ENCODE measurements around the gene ARMH3.

- TF ChIP-seq, protein P1, sequence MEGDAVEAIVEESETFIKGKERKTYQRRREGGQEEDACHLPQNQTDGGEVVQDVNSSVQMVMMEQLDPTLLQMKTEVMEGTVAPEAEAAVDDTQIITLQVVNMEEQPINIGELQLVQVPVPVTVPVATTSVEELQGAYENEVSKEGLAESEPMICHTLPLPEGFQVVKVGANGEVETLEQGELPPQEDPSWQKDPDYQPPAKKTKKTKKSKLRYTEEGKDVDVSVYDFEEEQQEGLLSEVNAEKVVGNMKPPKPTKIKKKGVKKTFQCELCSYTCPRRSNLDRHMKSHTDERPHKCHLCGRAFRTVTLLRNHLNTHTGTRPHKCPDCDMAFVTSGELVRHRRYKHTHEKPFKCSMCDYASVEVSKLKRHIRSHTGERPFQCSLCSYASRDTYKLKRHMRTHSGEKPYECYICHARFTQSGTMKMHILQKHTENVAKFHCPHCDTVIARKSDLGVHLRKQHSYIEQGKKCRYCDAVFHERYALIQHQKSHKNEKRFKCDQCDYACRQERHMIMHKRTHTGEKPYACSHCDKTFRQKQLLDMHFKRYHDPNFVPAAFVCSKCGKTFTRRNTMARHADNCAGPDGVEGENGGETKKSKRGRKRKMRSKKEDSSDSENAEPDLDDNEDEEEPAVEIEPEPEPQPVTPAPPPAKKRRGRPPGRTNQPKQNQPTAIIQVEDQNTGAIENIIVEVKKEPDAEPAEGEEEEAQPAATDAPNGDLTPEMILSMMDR (conservative IDR thresholded peaks at IDR 0.05; ENCODE audit: low read length): no peak
- no peak for TF ChIP-seq EZH2phosphoT487 (IDR thresholded peaks at IDR 0.05; ENCODE audit: borderline replicate concordance, low read depth, low read length)
These were observed 225.4 kb downstream of the ARMH3 start for GRCh38 chr10:101830322-101831168.
